Colonic mucosa (tissue), 4 donors: Measurements from ENCODE around the gene TMEM272. TPM values are rescaled to one million over a fixed set of nuclear protein-coding genes. Genes with fewer than 3 reads are reported as not detected.

ENCODE experiments used
- DNase-seq: peaks from one replicate; pipeline ENCODE4 v3.0.0-alpha.2; 2020
- H3K27ac ChIP-seq: fragments of 200-600 bp; one replicate; pipeline ENCODE4 v1.8.0; 2021
- H3K27me3 ChIP-seq: fragments of 200-600 bp; one replicate; pipeline ENCODE4 v1.8.0; 2021
- H3K36me3 ChIP-seq: fragments of 200-600 bp; one replicate; pipeline ENCODE4 v1.8.0; 2021
- H3K4me1 ChIP-seq: fragments of 200-600 bp; one replicate; pipeline ENCODE4 v1.8.0; 2021; ENCODE audit warnings: mild to moderate bottlenecking
- H3K4me3 ChIP-seq: fragments of 200-600 bp; one replicate; pipeline ENCODE4 v1.8.0; 2021
- H3K9ac ChIP-seq, 2 donors: one replicate each; pipeline ENCODE4 v1.7.0; 2013; ENCODE audit warnings: control low read depth in 2 of 2, low read depth in 2 of 2, low read length in 2 of 2
- H3K9me3 ChIP-seq: fragments of 200-600 bp; one replicate; pipeline ENCODE4 v1.8.0; 2021
- CTCF ChIP-seq: fragments of 200-600 bp; IDR thresholded peaks from one replicate; pipeline ENCODE4 v1.8.0; 2022; ENCODE audit warnings: antibody characterized with exemption, mild to moderate bottlenecking
- intact Hi-C: fragments of 100-400 bp; cut with DNase I; formaldehyde crosslinking; loops from one replicate; pipeline ENCODE4 v1.14.1; 2022
- total RNA-seq, 2 donors: library from RNA; stranded (reverse); fragmentation: NEBNext Ultra II Directional in 1 of 2; extraction: Animal tissue kit (Norgen Biotek cat#: 25700) in 1 of 2; gene quantifications; one replicate each; pipeline ENCODE4 v1.2.1, GENCODE V29; 2021
- donor health status: healthy.
- donor health status: DM: no; HTN: no; CAD: no.
- donor health status: DM: no; HTN: no; CAD: no.

The TMEM272 gene
- total RNA-seq, 2 donors from 2014 or later = 0.12 TPM; not detected in 1

DNA sequence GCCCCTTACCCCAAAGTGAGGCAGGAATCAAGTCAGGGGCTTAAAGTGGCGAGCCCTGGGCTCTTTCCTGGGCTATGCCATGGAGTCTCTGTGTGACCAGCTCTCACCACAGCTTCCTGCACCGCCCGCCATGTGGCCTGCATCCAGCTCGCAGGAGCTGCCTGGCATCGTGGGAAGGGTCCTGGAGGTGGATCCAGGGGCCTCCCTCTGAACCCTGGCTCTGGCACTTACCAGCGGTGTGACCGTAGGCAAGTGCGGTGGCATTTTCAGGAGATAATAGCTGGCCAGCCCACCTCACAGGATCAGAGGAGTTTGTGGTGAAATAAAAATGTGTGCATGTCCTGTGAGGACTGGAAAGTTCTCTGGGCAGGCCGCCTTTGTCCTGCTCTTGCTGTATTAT is 67.1 kb downstream of the TMEM272 start:
- Histone ChIP-seq H3K27ac (no peak overlapping the region), H3K27me3 (no peaks in the 10 kb centered on the region), H3K36me3 (no peaks in the 10 kb centered on the region), H3K4me1 (no peaks in the 10 kb centered on the region), H3K9ac (no peak overlapping the region), H3K9me3 (no peaks in the 10 kb centered on the region), H3K4me3 (no peak overlapping the region)
- no peak for DNase-seq
- intact Hi-C loops = no loop called here
- TF ChIP-seq CTCF = no peak

DNA sequence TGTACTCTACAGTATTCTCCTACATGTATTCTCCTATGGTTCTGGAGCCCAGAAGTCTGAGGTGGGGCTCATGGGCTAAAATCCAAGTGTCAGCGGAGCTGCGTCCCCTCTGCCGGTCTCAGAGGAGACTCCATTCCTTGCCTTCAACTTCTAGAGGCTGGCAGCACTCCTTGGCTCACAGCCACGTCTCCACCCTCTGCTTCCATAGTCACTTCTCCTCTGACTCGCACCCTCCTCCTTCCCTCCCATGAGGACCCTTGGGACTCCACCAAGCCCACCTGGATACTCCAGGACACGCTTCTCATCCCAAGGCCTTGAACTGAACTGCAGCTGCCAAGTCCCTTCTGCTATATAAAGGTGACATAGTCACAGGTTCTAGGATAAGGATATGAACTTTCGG is 68.8 kb downstream of the TMEM272 start:
- Histone ChIP-seq H3K4me3 (no peak overlapping the region), H3K27ac (no peak overlapping the region), H3K9ac (no peak overlapping the region), H3K4me1 (no peaks in the 10 kb centered on the region), H3K9me3 (no peaks in the 10 kb centered on the region), H3K36me3 (no peaks in the 10 kb centered on the region), H3K27me3 (no peaks in the 10 kb centered on the region)
- intact Hi-C loops = no loop called here
- no peak for DNase-seq
- TF ChIP-seq CTCF = no peak

- no peak for TF ChIP-seq CTCF
- DNase-seq = no peak
- H3K9ac ChIP-seq = no peak overlapping the region
- intact Hi-C loops = no loop called here
- H3K27me3 ChIP-seq = no peaks in the 10 kb centered on the region
- no peak overlapping the region for H3K27ac ChIP-seq
- no peak overlapping the region for H3K4me3 ChIP-seq
- no peaks in the 10 kb centered on the region for H3K4me1 ChIP-seq
- H3K36me3 ChIP-seq = no peaks in the 10 kb centered on the region
- H3K9me3 ChIP-seq = no peaks in the 10 kb centered on the region
These were observed 71.5 kb downstream of the TMEM272 start for GRCh38 chr13:51773515-51773914.

DNA sequence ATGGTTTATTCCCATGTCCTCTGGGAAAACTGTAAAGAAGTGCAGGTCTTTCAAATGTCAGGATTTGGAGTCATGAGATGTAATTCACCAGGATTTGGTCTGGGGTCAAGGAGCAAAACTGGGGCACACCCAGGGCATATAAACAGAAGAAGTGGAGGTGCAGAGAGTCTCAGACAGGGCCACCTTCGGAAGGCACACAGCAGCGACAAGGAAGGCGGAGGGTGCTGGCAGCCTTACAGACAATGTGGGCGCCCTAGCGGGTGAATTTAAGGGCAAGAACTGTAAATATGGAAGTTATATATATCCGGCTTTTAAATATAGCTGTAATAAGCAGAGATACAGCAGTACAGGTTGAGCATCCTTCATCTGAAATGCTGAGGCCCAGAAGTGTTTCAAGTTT is 72.2 kb downstream of the TMEM272 start:
- no peaks in the 10 kb centered on the region for H3K36me3 ChIP-seq
- H3K4me3 ChIP-seq = no peak overlapping the region
- intact Hi-C loops = no loop called here
- H3K27ac ChIP-seq = no peak overlapping the region
- no peak overlapping the region for H3K9ac ChIP-seq
- no peaks in the 10 kb centered on the region for H3K9me3 ChIP-seq
- DNase-seq = no peak
- no peaks in the 10 kb centered on the region for H3K4me1 ChIP-seq
- TF ChIP-seq CTCF = no peak
- no peaks in the 10 kb centered on the region for H3K27me3 ChIP-seq

GRCh38 chr13:51772105-51772455 is 72.9 kb downstream of the TMEM272 start:
- intact Hi-C loops = no loop called here
- H3K27ac ChIP-seq = no peak overlapping the region
- H3K27me3 ChIP-seq = no peaks in the 10 kb centered on the region
- no peaks in the 10 kb centered on the region for H3K4me1 ChIP-seq
- H3K36me3 ChIP-seq = no peaks in the 10 kb centered on the region
- H3K9ac ChIP-seq = no peak overlapping the region
- H3K9me3 ChIP-seq = no peaks in the 10 kb centered on the region
- no peak overlapping the region for H3K4me3 ChIP-seq
- TF ChIP-seq CTCF = no peak
- DNase-seq = no peak
